Activated CD4-positive, CD25-positive, alpha-beta regulatory T cell treated with anti-CD3 and anti-CD28 coated beads, Interleukin-2, amount 50 U/mL, for 72 hours (primary cell): ENCODE data around the gene UNC5CL.

ENCODE experiments used
- DNase-seq: peaks from one replicate; pipeline ENCODE4 v3.0.0; 2021

Gene UNC5CL, protein sequence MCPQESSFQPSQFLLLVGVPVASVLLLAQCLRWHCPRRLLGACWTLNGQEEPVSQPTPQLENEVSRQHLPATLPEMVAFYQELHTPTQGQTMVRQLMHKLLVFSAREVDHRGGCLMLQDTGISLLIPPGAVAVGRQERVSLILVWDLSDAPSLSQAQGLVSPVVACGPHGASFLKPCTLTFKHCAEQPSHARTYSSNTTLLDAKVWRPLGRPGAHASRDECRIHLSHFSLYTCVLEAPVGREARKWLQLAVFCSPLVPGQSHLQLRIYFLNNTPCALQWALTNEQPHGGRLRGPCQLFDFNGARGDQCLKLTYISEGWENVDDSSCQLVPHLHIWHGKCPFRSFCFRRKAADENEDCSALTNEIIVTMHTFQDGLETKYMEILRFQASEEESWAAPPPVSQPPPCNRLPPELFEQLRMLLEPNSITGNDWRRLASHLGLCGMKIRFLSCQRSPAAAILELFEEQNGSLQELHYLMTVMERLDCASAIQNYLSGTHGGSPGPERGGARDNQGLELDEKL

DNA sequence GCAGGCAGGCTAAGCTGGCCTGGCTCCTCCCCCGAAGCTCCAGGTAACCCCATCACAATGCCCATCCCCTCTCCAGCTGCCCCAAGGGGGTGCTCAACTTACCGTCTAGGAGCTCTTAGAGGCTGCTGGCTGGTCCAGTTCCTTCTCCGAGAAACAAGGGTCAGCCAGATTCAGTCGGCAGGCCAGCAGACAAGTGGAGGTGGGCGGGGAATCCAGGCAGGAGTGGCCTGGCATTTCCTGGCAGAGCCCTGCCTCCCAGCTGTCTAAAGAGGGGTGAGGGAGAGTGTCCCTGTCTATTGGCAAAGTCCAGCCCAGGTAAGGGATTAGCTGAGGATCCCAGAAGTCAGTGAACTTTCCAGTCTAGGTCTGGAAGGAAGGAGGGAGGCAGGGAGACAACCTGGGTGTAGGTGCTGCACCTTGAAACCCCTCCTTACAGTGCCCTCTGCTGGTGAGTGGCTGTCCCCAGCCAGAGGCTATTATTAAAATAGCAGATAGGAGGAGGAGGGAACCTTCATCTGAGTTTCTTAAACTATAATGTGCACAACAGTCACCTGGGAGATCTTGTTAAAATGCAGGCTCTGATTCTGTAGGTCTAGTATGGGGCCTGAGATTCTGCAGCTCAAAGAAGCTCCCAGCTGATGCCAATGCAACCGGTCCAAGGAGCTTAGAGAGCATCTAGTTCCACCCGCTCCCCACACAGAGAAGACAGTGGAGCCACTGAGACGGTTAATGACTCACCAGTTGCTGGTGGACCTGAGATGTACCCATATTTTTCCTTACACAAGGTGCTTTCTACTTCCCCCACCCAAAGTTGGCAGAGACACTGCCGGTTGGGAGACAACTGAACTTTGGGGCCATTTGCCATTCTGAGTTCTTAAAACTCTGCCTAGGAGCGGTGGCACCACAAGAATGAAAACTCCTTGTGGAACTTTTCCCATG, at the start of gene UNC5CL:
Gene UNC5CL, minus strand, starts transcription at position 162 of the 939 bp plus-strand sequence. CDS start 4,147 bp downstream, outside the sequence.
- no peak for DNase-seq

DNA sequence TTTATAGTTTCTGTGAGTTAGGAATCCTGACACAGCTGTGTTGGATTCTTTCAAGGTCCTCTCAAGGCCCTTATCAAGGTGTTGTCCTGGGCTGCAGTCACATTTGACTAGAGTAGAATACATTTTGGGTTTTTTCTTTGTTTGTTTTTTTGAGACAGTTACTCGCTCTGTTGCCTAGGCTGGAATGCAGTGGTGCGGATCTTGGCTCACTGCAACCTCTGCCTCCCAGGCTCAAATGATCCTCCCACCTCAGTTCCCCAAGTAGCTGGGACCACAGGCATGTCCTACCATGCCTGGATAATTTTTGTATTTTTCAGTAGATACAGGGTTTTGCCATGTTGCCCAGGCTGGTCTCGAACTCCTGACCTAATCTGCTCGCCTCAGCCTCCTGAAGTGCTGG, 49.4 kb upstream of the UNC5CL start:
- DNase-seq: no peak

DNA sequence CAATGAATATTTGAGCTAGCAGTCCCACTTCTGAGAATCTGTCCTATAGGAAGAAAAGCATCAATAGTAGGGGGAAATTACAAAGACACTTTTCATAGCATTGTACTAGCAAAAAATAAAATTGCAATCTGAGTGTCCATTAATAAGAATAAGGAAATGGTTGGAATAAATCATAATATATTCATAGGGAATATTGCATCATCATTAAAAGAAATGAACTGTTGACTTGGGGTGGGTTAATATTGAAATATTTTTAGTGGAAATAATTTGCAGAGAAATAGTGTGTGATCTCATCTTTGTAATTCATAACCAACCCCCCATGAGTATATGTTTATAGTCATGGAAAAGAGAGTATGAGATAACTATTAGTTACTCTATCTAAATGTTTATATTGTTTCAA, 46.2 kb upstream of the UNC5CL start:
- no peak for DNase-seq

DNA sequence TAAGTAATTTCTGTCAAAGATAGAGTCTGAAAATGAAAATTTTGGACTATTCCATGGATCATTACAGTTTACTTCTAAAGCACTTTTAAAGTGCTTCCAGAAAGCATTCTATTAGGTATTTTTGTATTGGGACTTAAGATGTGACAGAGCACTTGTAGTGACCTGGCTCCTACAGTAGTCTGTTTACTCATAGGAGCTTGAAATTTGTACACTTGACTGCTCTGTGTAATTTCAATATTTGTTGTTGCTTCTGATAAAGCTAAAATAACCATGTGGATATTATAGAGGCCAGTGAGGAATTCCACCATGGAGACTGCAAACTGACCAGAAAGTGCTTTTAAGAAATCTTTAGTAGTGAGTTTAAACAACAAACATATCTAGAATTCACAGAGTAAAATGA, 44.1 kb upstream of the UNC5CL start:
- no peak for DNase-seq

DNA sequence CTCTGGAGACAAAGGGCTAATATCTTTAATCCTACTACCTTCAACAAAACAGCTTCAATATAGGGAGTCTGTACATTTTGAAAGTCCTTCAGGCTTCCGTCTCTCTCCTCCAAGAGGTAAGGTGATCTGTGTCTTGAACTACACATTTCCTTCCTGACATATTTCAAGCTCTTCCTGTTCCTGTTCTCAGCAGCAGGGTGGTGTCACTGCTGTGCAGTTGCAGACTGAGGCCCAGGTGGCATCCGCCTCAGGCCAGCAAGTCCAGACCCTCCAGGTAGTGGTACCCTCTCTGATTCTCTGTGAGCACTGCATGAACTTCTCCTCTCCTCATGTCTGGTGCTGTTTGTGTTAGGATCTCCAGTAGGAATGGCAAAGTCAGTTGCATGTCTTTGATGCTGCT, 41.6 kb upstream of the UNC5CL start:
- no peak for DNase-seq

DNA sequence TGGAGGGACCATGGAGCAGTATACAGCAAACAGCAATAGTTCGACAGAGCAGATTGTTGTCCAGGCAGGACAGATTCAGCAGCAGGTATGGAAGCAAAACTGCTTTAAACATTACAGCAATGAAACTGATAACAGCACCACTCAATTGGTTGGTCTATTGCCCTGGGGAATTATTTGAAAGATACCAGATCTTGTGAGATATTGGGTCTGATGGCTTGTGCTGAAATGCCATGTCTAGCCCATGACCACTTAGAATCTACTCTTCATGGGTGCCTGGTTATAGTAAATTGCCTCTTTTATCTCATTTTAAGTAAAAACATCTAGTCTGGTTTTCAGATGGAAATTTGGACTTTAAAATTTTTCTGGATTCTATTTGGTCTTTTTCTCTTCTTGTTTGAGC, 40.1 kb upstream of the UNC5CL start:
- no peak for DNase-seq

DNA sequence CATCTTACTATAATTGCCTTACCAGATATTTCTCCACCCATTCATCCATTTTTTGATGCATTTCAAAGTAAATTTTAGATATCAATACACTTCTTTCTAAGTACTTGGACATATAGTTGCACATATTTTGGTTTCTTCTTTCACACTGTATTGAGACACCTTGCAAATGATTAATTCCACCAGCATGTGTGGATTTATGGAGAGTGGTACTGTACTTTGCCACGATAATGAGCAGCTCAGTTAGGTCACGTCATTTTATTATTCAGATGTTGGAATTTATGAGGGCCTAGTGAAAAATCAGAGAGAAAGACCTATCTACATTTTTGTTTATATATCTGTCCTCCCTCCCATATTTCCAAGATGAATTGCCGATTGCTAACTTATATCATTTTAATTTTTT, 39.1 kb upstream of the UNC5CL start:
- no peak for DNase-seq

DNA sequence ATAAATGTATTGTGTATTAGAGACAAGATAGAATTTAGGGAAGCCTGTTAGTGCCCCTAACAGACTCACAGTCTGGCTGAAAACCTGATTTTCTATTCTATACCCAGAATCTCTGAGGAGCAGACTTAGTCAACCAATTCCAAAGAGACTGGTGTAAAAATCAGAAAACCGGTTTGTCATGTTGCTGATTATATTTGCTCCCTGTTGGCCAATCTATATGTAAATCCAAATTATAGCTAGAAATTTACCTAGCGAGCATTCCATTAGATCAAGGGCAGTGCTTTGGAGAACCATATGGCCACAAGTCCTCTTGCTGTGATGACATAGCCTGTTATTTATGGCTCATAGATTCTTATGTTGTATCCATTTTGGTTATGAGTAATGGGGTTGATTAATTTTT, 38.5 kb upstream of the UNC5CL start:
- no peak for DNase-seq

DNA sequence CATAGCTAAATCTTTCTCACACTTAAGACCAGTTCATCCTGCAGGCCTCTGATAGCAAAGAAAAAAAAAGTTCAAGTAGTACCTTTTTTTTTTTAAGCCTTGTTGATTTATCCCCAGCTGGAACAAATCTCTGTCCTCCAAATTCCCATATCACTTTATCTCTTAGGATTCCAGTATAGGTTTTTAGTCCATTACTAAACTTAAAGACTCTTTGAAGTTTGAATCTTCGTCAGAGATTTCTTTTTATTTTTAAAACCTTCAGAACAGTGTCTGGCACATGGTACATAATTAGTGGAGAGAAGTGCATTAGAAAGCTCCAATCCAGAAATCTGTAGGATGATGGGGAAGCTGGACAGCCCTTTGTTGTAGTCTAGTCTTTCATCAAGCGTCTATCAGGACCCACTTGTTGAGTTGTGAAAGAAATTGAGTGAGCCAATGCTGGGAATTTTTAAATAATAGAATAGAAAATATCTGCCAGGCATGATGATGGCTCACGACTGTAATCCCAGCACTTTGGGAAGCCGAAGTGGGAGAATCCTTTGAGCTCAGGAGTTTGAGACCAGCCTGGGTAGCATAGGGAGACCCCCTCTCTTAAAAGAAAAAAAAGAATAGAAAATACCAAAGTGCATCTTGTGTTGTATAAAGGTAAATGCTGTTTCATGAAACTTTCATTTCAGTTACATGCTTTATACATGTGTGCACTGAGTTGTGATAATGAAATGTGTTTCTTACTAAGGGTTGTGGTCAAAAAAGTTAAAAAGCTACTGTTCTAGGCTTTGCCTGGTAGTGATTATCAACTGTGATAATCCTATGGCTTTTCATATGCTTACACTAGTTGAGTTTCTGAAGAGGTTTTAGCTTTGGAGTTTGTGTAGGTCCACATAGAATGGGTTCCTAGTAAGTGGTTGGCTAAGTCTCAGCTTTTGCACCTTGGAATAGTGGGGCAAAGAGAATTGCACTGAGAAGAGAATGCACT, 36.9 kb upstream of the UNC5CL start:
- DNase-seq: no peak

DNA sequence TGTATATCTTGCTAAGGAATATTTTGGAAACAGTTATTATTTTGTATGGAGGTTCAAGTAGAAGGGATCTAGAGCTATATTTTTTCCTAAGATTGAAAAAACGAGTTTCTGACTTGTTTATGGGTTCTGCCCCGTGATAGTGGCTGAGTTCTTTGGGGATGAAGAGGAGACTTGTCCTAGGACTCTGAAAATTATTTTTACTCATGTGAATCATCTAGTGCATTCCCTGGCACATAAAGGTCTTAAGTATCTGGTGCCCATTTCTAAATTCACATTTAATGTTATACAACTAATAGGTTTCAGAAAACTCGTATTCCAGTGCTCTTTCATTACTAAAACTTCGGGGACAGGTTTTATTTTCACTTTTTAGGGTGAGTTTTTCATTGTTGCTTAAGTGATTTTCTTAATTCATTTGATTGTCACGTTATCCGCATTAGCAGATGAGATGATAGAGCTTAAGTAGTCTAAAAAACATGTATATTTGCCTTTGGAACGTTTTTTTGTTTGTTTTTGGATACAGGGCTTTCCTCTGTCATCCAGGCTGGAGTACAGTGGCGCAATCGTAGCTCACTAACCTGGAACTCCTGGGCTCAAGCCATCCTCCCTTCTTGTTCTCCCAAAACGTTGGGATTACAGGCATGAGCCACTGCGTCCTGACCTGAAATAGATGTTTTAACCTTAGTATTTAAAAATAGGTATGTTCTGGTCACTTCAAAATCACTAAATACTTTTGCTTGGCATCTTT, 35.8 kb upstream of the UNC5CL start:
- no peak for DNase-seq

DNA sequence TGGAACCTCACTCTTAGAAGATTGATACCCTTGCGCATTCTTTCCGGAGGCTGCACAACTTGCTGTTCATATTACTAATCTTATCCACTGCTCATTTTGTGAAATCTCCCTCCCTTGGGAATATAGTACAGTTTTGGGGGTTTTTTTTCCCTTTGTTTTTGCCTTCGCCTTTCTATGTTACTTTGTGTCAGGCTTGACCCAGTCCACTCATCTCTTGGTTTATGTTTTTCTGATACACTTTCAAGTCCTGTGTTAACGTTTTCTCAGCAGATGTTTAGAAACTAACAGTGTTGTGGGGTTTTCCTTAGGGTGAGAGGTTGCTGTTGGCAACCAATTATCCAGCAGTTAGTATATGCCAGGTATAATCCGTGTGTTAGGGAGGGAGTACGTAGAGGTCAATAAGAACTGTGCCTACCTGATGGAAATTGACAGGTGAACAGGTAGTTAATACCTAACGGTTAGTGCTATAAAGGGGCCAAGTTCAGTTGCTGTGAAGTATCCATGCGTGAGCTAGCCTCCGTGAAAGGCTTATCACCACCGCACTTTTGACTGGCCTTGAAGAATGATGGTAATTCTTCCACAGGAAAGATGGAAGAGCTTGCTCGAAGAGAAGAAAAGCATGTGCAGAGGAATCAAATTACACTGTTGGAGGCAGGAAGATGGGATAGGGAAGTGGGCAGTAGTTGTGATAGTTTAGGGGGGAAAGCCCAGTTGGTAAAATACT, 35.1 kb upstream of the UNC5CL start:
- DNase-seq: no peak

DNA sequence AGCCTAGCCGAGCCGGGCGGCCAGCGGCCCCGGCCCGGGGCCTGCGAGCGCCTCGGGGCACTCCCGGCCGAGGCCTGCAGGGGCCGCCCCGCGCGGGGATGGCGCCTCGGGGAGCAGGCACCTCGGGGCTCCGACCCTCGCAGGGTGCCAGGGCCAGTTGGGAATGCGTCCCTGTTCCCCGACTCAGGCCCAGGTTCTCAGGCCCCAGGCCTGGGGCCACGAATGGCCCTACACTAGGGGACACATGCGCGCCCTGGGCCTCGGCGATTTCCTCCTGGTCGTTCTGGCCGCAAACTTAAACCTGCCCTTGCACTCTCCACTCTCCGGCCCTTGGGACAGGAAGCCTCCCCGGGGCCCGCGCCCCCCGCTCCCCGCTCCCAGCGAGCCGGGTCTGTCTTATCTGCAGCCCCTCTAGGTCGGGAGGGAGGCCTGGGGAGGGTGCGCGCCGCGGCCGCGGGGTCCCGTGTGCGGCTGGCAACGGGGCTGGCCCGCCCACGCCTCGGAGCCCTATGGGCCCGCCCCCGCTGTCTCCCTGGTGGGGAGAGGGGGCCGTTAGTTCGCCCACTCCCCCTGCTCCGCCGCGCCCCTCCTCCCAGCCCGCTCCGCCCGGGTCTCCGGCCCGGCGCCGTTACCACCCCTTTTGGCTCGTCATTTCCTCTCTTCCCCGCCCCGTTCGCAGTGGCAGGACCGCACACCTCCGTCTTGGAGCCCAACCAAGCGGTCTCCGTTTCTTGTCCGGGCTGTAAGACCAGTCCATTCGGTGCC, 34.4 kb upstream of the UNC5CL start:
- DNase-seq: peak; percentile 80

DNA sequence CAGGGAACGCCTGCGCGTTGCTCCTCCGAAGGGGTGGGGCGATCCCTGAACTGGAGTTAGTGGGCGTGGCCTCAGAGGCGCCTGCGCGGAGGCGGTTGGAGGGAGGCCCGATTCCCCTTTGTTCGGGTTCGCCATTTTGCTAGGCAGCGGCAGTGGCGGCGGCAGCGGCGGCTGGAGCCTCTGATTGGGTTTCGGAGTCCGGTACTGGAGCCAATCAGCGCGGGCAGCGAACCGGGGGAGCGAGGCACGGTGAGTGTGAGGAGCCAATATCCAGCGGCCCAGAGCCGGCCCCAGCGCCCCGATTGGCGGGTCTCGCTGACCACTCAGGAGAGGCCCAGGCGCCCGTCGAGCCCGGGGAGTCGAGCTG, 33.8 kb upstream of the UNC5CL start, which contains the start of gene NFYA:
Gene NFYA, plus strand, starts transcription at position 139 of the 367 bp plus-strand sequence. CDS start 6,116 bp downstream, outside the sequence.
- DNase-seq: peak; percentile 100

DNA sequence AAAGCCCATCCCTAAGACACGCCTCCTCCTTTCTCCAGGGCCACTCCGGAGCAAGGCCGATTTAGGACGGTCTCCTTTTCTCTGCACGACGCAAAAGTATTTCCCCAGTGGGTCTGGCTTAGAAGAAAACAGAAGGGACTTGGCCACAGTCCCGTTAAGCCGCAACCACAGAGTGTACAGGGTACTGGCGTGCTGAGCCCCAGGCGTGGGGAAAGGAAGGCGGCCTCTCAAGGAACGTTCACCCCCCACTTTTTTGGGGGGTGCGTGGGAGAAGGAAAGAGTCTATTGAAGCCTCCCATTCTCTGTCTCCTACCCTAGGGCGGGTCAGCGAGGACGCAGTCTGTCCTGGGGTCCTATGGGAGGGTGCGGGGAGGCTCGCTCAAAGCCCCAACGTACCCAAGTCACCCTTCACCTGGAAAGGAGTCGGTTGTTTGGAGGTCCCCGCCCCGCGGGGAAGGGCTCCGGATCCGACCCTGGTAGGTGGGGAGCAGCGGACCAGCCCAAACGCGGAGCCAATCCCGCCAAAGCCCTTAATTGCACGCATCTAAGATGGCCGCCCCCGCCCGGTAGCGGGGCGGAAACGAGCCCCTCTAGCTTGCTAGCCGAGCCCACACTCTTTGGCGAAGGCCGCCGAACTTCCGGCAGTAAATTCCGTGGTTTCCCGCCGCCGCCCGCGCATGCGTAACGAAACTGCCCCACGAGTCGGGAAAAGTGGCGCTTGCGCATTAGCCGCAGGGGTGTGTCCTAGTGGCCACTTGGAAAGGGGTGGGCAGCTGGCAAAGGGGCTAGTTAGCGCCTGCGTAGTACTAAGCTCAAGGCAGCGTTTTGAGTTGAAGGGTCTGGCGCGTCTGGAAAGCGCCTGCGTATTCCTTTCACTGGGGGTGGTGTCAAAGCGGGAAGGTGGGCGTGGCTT, 33.2 kb upstream of the UNC5CL start, which contains the start of gene OARD1:
Gene OARD1, minus strand, starts transcription at position 434 of the 913 bp plus-strand sequence. CDS start 722 bp downstream, outside the sequence.
- DNase-seq: peak; percentile 99

DNA sequence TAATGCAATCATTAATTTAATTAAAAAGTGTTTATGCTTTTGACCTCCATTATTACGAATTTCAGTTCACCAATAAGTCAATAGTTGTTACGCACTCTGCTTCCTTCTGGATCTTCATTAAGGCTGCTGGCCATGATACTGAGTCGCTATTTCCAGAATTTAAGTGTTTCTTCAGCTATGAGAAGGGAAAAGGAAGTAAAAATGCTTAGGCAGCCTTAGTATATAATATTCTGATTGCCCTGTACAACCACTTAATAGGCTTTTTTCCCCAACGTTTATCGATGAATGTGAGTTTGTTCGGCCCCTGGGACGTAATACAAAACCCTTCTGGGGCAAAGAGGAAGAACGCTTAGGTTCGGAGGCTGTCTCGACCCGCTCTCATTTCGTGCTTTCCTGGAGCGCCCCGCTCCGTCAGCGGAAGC, 32.5 kb upstream of the UNC5CL start:
- DNase-seq: no peak

DNA sequence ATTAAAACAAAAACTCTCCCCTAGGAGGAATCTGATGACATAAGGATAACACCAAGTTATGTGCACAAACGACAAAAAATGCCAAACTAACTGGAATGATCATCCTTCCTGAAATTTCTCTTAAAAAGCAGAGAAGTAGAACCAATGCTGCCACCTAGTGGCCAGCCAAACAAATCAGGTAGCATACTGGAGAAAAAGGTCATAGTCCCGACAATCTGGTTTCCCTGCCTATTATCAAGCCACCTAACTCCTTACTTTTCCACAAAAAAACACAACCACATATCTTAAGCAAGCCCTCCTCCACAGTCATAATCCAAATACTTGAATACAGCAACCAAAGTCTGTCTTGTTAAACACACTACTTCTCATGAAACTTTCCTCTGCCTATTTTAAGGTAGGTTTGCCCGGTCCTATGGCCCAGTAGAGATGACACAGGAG, 27.9 kb upstream of the UNC5CL start:
- DNase-seq: peak; percentile 61

DNA sequence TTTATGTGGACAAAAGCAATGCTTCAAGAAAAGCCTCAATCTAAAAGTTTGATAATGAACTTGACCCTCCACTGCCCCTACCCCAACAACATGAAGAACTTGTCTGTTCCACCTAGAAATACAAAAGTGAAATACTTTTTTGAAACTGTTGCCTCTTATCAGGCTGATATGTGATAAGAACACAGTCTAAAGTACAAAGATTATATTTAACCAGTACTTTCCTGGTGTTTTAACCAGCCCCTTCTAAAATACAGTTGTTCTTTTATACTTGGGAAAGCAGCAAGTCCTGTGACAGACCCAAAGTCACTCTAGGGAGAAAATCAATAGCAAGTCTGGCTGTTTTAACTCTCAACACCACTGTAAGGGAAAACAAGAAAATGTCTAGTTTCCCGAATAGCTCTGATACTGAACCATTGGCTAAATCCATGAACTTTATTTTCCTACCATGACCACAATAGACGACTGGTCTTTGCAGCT, 26.6 kb upstream of the UNC5CL start:
- no peak for DNase-seq

DNA sequence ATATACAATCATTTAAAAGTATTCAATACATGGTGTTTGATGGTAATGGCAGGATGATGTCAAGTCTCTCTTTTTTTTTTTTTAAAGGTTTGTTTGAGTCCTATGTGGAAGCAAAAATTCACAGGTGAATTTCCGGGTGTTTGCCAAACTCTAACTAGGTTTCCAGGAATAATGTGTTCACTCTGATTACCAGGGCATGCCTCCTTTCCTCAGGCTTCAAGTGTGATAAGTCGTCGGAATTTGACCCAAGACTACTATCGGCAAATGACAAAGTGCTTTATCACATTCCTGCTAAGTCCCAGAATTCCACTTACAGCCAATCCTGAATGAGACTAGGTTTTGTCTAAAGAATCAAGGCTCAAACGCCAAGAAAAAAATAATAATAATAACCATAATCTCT, 25.8 kb upstream of the UNC5CL start:
- no peak for DNase-seq

DNA sequence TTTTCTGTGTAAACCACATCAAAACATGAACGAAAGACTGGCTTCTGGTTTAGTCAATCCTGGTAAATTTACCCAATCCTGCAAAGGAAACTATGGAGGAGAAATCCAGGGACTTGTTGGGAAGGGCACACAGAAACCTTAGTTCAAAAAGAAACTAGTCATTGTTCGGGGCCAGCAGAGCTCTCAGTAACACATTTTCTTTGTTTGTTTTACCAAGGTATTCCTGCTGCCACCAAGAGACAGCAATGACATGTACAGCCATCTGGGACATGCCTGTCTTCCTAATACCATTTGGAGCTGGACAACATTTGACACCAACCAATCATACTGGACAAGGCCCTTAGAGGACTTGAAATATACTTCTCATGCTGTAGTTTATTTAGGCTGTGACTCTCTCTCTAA, 24.9 kb upstream of the UNC5CL start:
- no peak for DNase-seq
